Neural cell (in vitro differentiated cells): ENCODE data around the gene CSNK1A1L. TPM values are rescaled to one million over a fixed set of nuclear protein-coding genes. Genes with fewer than 3 reads are reported as not detected.

Experiments
- H2AFZ ChIP-seq: fragments of 200-600, 300-800 bp; sonication (generic), shearing (Covaris generic); 2 replicates; pipeline ENCODE4 v1.6.0; 2014; ENCODE audit warnings: low read depth, mild to moderate bottlenecking, antibody characterized with exemption, low read length, moderate library complexity
- H3F3A ChIP-seq: fragments of 200-600 bp; shearing (Covaris generic); 2 replicates; pipeline ENCODE4 v1.6.1; 2016; ENCODE audit warnings: mild to moderate bottlenecking, moderate library complexity, mixed read lengths, antibody characterized with exemption, low read length; ENCODE audit not compliant: insufficient read depth, poor library complexity, severe bottlenecking
- H3K27ac ChIP-seq: fragments of 200-600, 300-800 bp; sonication (generic), shearing (Covaris generic); 2 replicates; pipeline ENCODE4 v1.5.1; 2014; ENCODE audit warnings: mild to moderate bottlenecking, low read length, moderate library complexity
- H3K27me3 ChIP-seq: fragments of 300-800, 200-600 bp; sonication (generic), shearing (Covaris generic); 2 replicates; pipeline ENCODE4 v1.6.0; 2014; ENCODE audit warnings: mild to moderate bottlenecking, low read depth, low read length, moderate library complexity; ENCODE audit not compliant: insufficient read depth
- H3K36me3 ChIP-seq: fragments of 300-800, 200-600 bp; sonication (generic), shearing (Covaris generic); 2 replicates; pipeline ENCODE4 v1.5.1; 2014; ENCODE audit warnings: mild to moderate bottlenecking, antibody characterized with exemption, low read length, moderate library complexity; ENCODE audit not compliant: insufficient read depth
- H3K4me2 ChIP-seq: fragments of 300-800, 200-600 bp; sonication (generic), shearing (Covaris generic); 2 replicates; pipeline ENCODE4 v1.6.0; 2014; ENCODE audit warnings: mild to moderate bottlenecking, low read length
- H3K4me3 ChIP-seq: fragments of 300-800, 200-600 bp; sonication (generic), shearing (Covaris generic); 2 replicates; pipeline ENCODE4 v1.5.1; 2014; ENCODE audit warnings: mild to moderate bottlenecking, low read length, moderate library complexity
- H3K79me2 ChIP-seq: fragments of 200-600 bp; shearing (Covaris generic); replicated peaks from 2 replicates; pipeline ENCODE4 v1.6.0; 2014; ENCODE audit warnings: mild to moderate bottlenecking, low read length, moderate library complexity; ENCODE audit not compliant: insufficient read depth
- H3K9ac ChIP-seq: fragments of 300-800, 200-600 bp; sonication (generic), shearing (Covaris generic); 2 replicates; pipeline ENCODE4 v1.6.1; 2016; ENCODE audit warnings: mild to moderate bottlenecking, low read length, mixed read lengths
- H3K9me2 ChIP-seq: fragments of 200-600 bp; shearing (Covaris generic); 2 replicates; pipeline ENCODE4 v1.6.1; 2016; ENCODE audit warnings: mild to moderate bottlenecking, low read length, mixed read lengths; ENCODE audit not compliant: insufficient read depth
- H3K9me3 ChIP-seq: fragments of 200-600, 300-800 bp; sonication (generic), shearing (Covaris generic); 2 replicates; pipeline ENCODE4 v1.6.1; 2016; ENCODE audit warnings: mild to moderate bottlenecking, mixed run types, low read length, moderate library complexity, mixed read lengths
- H4K20me1 ChIP-seq: fragments of 200-600 bp; shearing (Covaris generic); 2 replicates; pipeline ENCODE4 v1.6.1; 2016; ENCODE audit warnings: mild to moderate bottlenecking, mixed run types; ENCODE audit not compliant: insufficient read depth
- CTCF ChIP-seq: fragments of 450-650 bp; IDR thresholded peaks from 2 replicates; pipeline ENCODE4 v1.5.1; 2014; ENCODE audit warnings: antibody characterized with exemption, mild to moderate bottlenecking, moderate library complexity; ENCODE audit not compliant: poor library complexity, severe bottlenecking
- MXI1 ChIP-seq: fragments of 450-650 bp; conservative IDR thresholded peaks from 2 replicates; pipeline ENCODE4 v1.6.1; 2014; ENCODE audit warnings: antibody characterized with exemption, mild to moderate bottlenecking; ENCODE audit not compliant: poor library complexity, severe bottlenecking
- POLR2AphosphoS5 ChIP-seq: IDR thresholded peaks from 2 replicates; pipeline ENCODE4 v1.6.1; 2012
- REST ChIP-seq: IDR thresholded peaks from 2 replicates; pipeline ENCODE4 v1.6.1; 2012; ENCODE audit warnings: borderline replicate concordance
- SMC3 ChIP-seq: fragments of 450-650 bp; conservative IDR thresholded peaks from 2 replicates; pipeline ENCODE4 v1.6.1; 2014; ENCODE audit warnings: antibody characterized with exemption, mild to moderate bottlenecking, moderate library complexity; ENCODE audit not compliant: poor library complexity
- TAF1 ChIP-seq: IDR thresholded peaks from 2 replicates; pipeline ENCODE4 v1.6.1; 2012; ENCODE audit warnings: low read depth
- polyA plus RNA-seq: library from polyadenylated mRNA; depleted of rRNA; stranded (reverse); fragments of >200 nt; gene quantifications from 2 replicates; pipeline ENCODE4 v1.2.3, GENCODE V29; 2014

The CSNK1A1L gene
- polyA plus RNA-seq, 1 donor from 2014 or later = not detected

- no peak for TF ChIP-seq REST
- TF ChIP-seq POLR2AphosphoS5 = no peak
- Histone ChIP-seq H3K9me3 (no peaks in the 10 kb centered on the region), H3K36me3 (no peaks in the 10 kb centered on the region), H3K4me2 (no peak overlapping the region), H4K20me1 (no peaks in the 10 kb centered on the region), H3K79me2 (no peaks in the 10 kb centered on the region), H3K9ac (no peak overlapping the region), H2AFZ (no peak overlapping the region), H3F3A (no peaks in the 10 kb centered on the region), H3K27me3 (no peaks in the 10 kb centered on the region), H3K4me3 (no peak overlapping the region), H3K27ac (no peak overlapping the region), H3K9me2 (no peaks in the 10 kb centered on the region)
Measured at GRCh38 chr13:37107456-37107855, 2.0 kb upstream of the CSNK1A1L start.

- H2AFZ ChIP-seq = no peak overlapping the region
- H3K27ac ChIP-seq = no peak overlapping the region
- no peaks in the 10 kb centered on the region for H3K9me3 ChIP-seq
- no peaks in the 10 kb centered on the region for H3F3A ChIP-seq
- H3K4me2 ChIP-seq = no peak overlapping the region
- no peak for TF ChIP-seq MXI1
- no peak for TF ChIP-seq CTCF
- TF ChIP-seq TAF1 = no peak
- no peak overlapping the region for H3K9ac ChIP-seq
- no peaks in the 10 kb centered on the region for H3K36me3 ChIP-seq
- H3K9me2 ChIP-seq = no peaks in the 10 kb centered on the region
- no peaks in the 10 kb centered on the region for H3K79me2 ChIP-seq
- no peak overlapping the region for H3K4me3 ChIP-seq
- no peaks in the 10 kb centered on the region for H3K27me3 ChIP-seq
- no peaks in the 10 kb centered on the region for H4K20me1 ChIP-seq
Measured at GRCh38 chr13:37106642-37107041, 1.2 kb upstream of the CSNK1A1L start.

GRCh38 chr13:37102896-37103295, 2.6 kb downstream of the CSNK1A1L start:
- Histone ChIP-seq H3K36me3 (no peaks in the 10 kb centered on the region), H4K20me1 (no peaks in the 10 kb centered on the region), H3K27me3 (no peaks in the 10 kb centered on the region), H3K9me2 (no peaks in the 10 kb centered on the region), H3K9ac (no peak overlapping the region), H3K9me3 (no peaks in the 10 kb centered on the region), H3K4me2 (no peak overlapping the region), H3K4me3 (no peak overlapping the region), H2AFZ (no peak overlapping the region), H3K27ac (no peak overlapping the region), H3K79me2 (no peaks in the 10 kb centered on the region), H3F3A (no peaks in the 10 kb centered on the region)
- TF ChIP-seq TAF1 = no peak
- no peak for TF ChIP-seq SMC3
- no peak for TF ChIP-seq POLR2AphosphoS5
